GM18951 (cell line): Measurements from ENCODE around the gene NLRP4.

Source experiments
- POLR2A ChIP-seq: IDR thresholded peaks from 4 replicates; pipeline ENCODE4 v1.6.1; 2011; ENCODE audit warnings: mild to moderate bottlenecking; ENCODE audit not compliant: insufficient read length, insufficient read depth; ENCODE audit errors: extremely low read depth
- in situ Hi-C: fragments of 300-500 bp; cut with MboI; formaldehyde crosslinking; loops from one replicate; pipeline ENCODE4 v1.12.0; 2022; ENCODE audit warnings: low sequenced_read_pairs, mixed read lengths, inconsistent platforms; ENCODE audit not compliant: unreplicated experiment

The NLRP4 gene, protein sequence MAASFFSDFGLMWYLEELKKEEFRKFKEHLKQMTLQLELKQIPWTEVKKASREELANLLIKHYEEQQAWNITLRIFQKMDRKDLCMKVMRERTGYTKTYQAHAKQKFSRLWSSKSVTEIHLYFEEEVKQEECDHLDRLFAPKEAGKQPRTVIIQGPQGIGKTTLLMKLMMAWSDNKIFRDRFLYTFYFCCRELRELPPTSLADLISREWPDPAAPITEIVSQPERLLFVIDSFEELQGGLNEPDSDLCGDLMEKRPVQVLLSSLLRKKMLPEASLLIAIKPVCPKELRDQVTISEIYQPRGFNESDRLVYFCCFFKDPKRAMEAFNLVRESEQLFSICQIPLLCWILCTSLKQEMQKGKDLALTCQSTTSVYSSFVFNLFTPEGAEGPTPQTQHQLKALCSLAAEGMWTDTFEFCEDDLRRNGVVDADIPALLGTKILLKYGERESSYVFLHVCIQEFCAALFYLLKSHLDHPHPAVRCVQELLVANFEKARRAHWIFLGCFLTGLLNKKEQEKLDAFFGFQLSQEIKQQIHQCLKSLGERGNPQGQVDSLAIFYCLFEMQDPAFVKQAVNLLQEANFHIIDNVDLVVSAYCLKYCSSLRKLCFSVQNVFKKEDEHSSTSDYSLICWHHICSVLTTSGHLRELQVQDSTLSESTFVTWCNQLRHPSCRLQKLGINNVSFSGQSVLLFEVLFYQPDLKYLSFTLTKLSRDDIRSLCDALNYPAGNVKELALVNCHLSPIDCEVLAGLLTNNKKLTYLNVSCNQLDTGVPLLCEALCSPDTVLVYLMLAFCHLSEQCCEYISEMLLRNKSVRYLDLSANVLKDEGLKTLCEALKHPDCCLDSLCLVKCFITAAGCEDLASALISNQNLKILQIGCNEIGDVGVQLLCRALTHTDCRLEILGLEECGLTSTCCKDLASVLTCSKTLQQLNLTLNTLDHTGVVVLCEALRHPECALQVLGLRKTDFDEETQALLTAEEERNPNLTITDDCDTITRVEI

DNA sequence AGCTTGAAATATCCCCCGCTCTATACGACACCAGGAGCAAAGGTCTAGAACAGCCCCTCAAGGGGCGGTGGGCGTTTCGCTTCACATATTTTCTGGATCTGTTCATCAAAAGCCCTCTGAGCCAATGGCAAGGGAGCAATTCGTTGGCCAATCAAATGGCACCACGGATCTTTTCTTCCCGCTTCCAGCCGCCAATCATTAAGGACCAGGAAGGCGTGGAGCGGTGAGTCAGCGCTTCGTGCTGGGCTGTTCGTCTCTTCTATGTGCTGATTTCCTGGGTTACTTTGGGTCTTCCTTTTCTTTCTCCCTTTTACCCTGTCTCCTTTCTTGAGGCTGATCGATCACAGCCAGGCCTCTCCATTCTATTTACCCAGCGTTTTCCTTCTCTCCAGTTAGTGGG lies at the start of gene NLRP4:
Gene NLRP4 (plus strand): TSS at position 201 of the 400 bp plus-strand sequence. CDS start 15,541 bp downstream, outside the sequence.
- in situ Hi-C loops, result no loop called here
- TF ChIP-seq POLR2A, result no peak

DNA sequence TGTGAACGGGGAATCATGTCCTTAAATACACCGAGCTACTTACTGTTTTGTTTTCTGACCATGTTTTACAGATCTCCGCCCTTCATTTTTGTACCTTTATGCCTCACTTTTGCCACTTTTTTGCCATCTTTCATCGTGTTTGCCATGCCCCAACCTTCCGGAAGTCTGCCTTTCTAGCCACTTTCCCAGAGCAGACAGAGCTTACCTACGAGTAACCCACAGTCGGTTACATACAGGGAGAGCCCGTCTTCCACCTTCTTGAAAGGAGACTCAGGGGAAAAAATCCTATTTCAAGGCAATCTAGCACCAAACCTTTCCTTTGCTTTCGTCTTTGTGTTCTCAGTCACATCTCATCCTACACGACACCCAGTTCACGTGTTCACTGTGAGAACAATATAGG lies 41.3 kb upstream of the NLRP4 start:
- in situ Hi-C loops, result no loop called here

DNA sequence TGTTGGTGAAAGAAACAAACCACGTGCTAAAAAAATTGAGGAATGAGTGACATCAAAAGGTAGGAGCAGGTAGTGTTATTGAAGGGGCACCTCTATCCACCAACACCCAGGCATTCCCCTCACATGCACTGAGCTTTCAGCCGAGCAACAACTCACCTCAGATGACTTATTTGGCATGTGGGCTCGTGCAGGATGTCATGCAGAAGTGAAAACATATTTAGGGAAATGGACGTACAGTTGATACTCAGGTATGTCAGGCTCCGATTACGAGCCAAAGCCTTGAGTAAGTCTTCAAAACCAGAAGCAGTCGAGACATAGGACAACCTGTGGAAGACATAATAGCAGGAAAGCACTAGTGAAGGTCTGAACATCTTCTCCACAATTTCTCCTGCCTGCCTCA lies 34.9 kb upstream of the NLRP4 start:
- no peak for TF ChIP-seq POLR2A
- in situ Hi-C loops, result no loop called here

More for the DNA sequence above, 41.3 kb upstream of the NLRP4 start:
- TF ChIP-seq POLR2A, result no peak

DNA sequence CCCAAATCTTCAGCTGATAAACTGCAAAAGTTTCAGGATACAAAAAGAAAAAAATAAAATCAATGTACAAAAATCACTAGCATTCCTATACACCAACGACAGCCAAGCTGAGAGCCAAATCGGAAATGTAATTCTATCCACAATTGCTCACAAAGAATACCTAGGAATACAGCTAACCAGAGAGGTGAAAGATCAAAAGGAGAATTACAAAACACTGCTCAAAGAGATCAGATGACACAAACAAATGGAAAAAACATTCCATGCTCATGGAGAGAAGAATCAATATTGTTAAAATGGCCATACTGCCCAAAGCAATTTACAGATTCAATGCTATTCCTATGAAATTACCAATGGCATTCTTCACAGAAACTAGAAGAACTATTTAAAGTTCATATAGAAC lies 34.1 kb upstream of the NLRP4 start:
- no peak for TF ChIP-seq POLR2A

DNA sequence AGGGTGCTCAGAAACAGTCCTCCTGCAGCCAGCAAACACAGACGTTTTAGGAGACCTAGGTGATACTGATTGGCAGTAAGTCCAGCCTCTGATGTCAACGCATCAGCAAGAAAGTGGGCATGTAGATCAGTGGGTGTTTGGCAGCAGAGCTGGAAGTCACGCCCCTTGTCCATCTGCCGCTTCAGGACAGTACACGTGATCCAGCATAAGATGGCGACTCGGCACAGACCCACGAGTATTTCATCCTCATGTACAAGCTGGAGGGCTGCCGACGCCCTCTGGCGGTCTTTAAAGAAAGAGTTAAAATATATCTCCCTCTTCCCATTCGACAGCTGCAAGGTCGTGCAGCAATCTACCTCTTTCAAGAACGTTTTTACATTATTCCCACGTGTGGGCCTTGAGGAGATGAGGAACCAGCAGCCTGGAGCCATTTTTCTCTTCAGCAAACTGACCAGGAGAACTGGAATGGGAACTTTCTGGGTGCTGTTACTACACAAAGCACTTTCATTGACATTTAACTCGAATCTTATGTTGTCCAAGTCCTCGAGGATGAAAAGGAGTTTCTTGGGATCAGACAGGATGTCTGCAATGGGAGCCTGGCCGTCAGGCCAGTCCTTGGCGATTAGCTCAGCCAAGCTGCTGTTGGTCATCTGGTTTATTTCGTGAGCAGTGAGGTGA lies 26.8 kb upstream of the NLRP4 start:
- in situ Hi-C loops, result no loop called here
- TF ChIP-seq POLR2A, result no peak

More for the DNA sequence above, 34.1 kb upstream of the NLRP4 start:
- in situ Hi-C loops, result no loop called here

DNA sequence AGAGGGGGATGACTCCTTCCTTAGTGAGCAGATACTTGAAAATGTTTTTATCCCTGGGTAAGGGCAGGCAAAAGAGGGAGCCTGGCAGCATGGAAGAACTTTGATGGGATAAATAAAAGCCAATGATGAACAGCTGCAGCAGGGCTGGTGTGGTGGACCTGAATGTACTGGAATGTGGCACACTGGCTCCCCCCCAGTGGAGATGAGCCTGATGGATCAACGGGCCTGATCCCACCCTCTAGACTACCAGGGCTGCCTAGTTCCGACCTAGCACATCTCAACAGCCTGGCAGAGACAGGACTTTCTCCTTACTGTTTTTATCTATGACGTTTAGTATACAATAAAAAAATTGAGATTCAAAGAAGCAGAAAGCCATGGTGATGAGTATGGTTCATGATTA lies 25.0 kb upstream of the NLRP4 start:
- no peak for TF ChIP-seq POLR2A
- in situ Hi-C loops, result no loop called here

DNA sequence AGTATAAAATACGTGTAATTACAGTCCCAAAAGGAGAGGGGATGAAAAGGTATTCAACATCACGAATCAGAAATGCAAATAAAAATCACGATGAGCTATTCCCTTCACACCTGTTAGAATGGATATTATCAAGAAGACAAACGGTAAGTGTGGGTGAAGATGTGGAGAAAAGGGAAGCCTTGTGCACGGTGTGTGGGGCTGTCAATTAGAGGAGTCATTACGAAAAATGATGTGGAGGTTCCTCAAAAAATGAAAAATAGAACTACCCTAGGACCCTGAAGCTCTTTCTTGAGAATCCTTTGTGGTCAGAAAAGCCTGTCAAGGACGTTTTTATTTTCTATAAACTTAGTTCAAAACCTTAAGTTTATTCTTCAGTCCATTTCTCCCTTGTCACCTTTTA lies 23.9 kb upstream of the NLRP4 start:
- TF ChIP-seq POLR2A, result no peak
- in situ Hi-C loops, result no loop called here

DNA sequence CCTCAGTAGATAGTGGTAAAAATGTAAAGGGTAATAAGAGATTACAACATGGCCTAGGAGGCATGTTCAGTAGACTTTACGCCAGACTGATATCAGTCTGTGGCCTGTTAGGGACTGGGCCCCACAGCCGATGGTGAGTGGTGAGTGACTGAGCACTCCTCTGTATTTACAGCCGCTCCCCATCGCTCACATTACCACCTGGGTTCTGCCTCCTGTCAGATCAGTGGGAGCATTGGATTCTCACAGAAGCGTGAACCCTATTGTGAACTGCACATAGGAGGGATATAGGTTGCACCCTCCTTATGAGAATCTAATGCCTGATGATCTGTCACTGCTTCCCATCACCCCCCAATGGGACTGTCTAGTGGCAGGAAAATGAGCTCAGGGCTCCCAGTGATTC lies 22.4 kb upstream of the NLRP4 start:
- in situ Hi-C loops, result no loop called here
- TF ChIP-seq POLR2A, result no peak

DNA sequence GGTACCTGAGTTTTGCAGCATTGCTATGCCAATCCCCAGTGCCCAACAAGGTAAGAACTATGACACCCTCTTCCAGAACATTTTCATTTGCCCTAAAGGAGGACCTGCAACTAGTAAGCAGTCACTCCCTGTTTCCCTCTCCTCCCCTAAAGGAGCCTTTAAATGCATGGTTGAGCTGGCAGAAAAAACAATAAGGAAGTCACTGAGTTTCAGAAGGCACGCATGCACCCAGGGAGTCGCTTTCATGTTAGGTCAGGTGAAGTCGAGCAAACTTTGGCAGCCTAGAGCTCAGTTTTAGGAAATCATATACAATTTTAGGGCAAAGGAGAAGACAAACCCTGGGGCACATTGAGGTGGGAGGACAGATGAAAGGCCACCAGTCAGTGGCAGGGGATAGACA lies 16.3 kb upstream of the NLRP4 start:
- in situ Hi-C loops, result no loop called here
- TF ChIP-seq POLR2A, result no peak

DNA sequence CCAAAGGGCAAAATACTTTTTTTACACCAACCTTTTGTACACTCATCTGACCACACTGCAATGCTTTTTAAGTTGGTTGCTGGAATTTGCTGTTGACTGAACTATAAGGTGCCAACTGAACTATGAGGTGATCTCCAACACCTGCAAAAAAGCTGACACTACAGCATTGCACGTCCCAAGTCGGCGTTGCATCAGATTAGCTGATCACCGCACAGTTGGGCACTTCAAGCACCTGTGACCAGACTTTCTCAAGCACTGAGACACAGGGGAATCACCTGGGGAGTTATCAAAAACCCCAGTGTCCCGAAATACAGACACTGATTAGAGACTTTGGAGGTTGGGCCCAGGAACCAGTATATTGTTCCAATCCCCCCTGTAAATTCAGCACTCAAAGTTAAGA lies 5.7 kb upstream of the NLRP4 start:
- no peak for TF ChIP-seq POLR2A
- in situ Hi-C loops, result no loop called here

DNA sequence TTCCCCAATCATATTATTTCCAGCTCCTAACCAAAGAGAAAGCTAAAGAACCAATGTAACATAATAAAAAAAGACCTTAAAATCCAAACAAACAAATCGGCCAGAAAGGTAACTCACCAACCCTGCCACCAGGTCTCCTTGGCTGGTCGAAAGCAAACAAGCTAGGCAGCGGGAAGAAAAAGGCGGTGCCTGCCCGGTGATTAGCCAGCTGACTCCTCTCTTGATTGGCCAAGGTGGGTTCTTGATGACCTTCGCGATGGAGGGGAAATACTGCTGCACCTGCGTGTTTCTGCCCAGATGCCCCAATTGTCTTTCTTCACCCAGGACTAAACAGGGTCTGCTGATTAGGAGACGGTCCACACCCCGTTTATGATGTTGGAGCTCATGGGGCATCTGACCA lies 4.5 kb upstream of the NLRP4 start, which contains the start of gene NLRP11:
Gene NLRP11 (minus strand): TSS at position 154 of the 400 bp plus-strand sequence. CDS start 13,825 bp downstream, outside the sequence.
- in situ Hi-C loops, result no loop called here
- no peak for TF ChIP-seq POLR2A

DNA sequence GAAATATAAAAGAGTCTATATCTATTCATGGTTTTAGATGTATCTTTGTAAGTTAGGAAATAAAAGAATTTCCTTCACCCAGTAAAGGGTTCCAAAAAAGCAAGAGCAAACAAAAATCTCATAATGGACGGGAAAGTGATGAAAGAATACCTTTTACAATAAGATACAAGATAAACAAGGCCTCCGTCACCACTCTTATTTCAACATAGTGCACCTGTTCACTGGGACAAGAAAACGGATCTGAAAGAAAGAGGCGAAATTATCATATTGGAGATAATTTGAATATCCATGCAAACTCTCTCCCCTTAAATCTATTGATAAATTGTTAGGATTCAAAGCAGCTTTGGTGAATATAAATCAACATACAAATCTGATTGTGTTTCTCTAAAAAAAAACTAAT lies 3.7 kb upstream of the NLRP4 start:
- TF ChIP-seq POLR2A, result no peak
- in situ Hi-C loops, result no loop called here

DNA sequence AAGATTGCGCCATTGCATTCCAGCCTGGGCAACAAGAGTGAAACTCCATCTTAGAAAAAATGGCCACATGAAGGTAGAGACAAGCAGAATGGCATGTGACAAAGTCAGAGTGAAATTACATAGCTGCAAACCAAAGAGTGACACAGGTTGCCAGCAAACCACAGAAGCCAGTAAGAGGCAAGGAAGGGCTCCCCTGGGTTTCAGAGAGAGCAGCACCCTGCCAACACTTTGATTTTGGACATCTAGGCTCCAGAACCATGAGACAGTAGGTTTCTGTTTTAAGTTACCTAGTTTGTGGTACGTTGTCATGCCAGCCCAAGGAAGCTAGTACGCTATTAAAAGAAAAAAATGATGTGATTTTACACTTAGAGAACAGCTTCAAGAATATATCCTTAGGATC lies 1.9 kb downstream of the NLRP4 start:
- TF ChIP-seq POLR2A, result no peak
- in situ Hi-C loops, result no loop called here
